ENCODE results near the gene STRN. TPM values are rescaled to one million over a fixed set of nuclear protein-coding genes. Genes with fewer than 3 reads are reported as not detected.

Gene STRN, protein sequence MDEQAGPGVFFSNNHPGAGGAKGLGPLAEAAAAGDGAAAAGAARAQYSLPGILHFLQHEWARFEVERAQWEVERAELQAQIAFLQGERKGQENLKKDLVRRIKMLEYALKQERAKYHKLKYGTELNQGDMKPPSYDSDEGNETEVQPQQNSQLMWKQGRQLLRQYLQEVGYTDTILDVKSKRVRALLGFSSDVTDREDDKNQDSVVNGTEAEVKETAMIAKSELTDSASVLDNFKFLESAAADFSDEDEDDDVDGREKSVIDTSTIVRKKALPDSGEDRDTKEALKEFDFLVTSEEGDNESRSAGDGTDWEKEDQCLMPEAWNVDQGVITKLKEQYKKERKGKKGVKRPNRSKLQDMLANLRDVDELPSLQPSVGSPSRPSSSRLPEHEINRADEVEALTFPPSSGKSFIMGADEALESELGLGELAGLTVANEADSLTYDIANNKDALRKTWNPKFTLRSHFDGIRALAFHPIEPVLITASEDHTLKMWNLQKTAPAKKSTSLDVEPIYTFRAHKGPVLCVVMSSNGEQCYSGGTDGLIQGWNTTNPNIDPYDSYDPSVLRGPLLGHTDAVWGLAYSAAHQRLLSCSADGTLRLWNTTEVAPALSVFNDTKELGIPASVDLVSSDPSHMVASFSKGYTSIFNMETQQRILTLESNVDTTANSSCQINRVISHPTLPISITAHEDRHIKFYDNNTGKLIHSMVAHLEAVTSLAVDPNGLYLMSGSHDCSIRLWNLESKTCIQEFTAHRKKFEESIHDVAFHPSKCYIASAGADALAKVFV
- total RNA-seq (2013; cell fraction: nucleolus; rRNA removed) = 18.6 and 21.3 TPM in 2 replicates
- total RNA-seq (2014; rRNA removed) = 9.8 and 10.8 TPM in 2 replicates
- total RNA-seq (2014; rRNA removed; fragmentation: Illumina TruSeq; extraction: Trizol) = 14.5 and 14.9 TPM in 2 replicates
- total RNA-seq (2021) = 19.2 and 19.6 TPM in 2 replicates
- polyA plus RNA-seq (2011; ENCODE audit: low read depth) = 4.5 TPM
- 18.8 and 25.6 TPM in 2 replicates for polyA plus RNA-seq (2011; rRNA removed)
- polyA plus RNA-seq (2011; cell fraction: cytosol; rRNA removed) = 6.9 and 8.2 TPM in 2 replicates
- 12.4 and 15.7 TPM in 2 replicates for polyA plus RNA-seq (2011; cell fraction: nucleus; rRNA removed)
- polyA plus RNA-seq (2012) = 5.3 and 6.9 TPM in 2 replicates
- polyA plus RNA-seq (2014; fragmentation: Illumina TruSeq; extraction: Trizol) = 14.9 and 19.2 TPM in 2 replicates
- polyA plus RNA-seq (2014; fragmentation: Nextera tagmentation; extraction: Ambion mirVana) = 1 to 10 TPM in 1 of 2 experiments, under 1 TPM in 1; 1.00 to 1.4 TPM
- 8.2 and 8.4 TPM in 2 replicates for polyA plus RNA-seq (2014; rRNA removed)
- polyA plus RNA-seq (2016; fragmentation: Nextera tagmentation; extraction: Ambion mirVana) = 1 to 10 TPM; 5.2 to 6.4 TPM
- 23.0 and 43.3 TPM in 2 replicates for polyA minus RNA-seq (2011; rRNA and poly(A)+ RNA removed)
- polyA minus RNA-seq (2011; cell fraction: cytosol; rRNA and poly(A)+ RNA removed) = 5.7 and 7.6 TPM in 2 replicates
- 8.9 and 12.9 TPM in 2 replicates for polyA minus RNA-seq (2011; cell fraction: nucleus; rRNA and poly(A)+ RNA removed)
- Bru-seq, nascent RNA = percentile 73 among the genes with signal in this experiment
- percentile 75 among the genes with signal in this experiment for BruChase-seq, experiment 1, labeled RNA remaining after a 6-hour chase
- percentile 78 among the genes with signal in this experiment for BruChase-seq, experiment 2, labeled RNA remaining after a 2-hour chase
- long read RNA-seq, experiment 1 = 0 reads
- long read RNA-seq, experiment 2, partial matches to known transcripts = 1 of 3 reads
- long read RNA-seq, experiment 2, other reads (novel, unspliced or antisense) = 2 of 3 reads

DNA sequence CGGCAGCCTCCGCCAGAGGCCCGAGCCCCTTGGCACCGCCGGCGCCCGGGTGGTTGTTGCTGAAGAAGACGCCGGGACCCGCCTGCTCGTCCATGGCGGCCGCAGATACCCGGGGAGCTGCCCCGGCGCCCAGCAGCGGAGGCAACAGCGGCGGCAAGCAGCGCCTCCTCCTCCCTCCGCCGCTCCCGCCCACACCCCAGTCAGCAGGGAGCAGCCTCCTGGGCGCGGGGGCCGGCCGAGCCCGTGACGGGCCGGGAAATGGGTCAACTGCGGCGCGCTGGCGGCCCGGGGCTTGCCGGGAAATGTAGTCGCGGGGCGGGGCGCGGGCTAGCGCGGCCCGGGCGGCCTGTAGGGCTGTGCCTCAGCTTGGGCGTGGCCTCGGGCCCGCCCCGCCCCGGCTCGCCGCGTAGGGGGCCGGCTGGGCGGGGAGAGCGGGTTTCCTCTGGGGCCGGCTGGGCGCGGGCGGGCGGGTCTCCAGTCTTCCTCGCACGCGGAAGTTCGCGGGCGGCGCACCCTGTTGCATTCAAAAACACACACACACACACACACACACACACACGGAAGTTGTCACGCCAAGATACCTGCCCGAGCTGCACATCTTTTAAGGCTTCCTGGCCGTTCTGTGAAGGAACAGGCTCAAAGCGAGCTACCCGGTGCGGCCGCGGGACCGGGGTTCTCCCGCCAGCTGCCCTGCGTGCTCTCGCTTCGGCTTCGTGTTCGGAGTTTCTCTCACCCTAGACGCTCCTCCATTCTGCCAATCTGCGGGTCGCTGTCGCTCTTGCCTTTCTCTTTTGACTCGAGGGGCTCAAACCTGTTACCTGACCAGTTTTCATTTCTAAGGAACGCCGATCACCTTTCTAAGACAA is at the start of gene STRN:
STRN (minus strand) TSS at position 167 of the 866 bp plus-strand sequence; CDS start at position 94, 73 bp downstream.
- RAD21 ChIA-PET (ENCODE audit: unreplicated experiment) = interaction anchor here (1.0 kb wide), 1 partner anchor 14 kb away, joined by 3 read pairs; no protein-coding TSS in a partner anchor
- peak; percentile 96 for ATAC-seq
- peaks cover 37% of the 10 kb centered on the region for H3K79me2 ChIP-seq (ENCODE audit: control insufficient read depth, insufficient read depth, low read length)
- no peak for TF ChIP-seq BRCA1 (IDR thresholded peaks at IDR 0.05; ENCODE audit: low read depth, low read length)
- TF ChIP-seq MYC (IDR thresholded peaks at IDR 0.05; ENCODE audit: insufficient read depth, insufficient read length, insufficient replicate concordance, low read length, severe bottlenecking) = no peak
- TF ChIP-seq, protein P1, sequence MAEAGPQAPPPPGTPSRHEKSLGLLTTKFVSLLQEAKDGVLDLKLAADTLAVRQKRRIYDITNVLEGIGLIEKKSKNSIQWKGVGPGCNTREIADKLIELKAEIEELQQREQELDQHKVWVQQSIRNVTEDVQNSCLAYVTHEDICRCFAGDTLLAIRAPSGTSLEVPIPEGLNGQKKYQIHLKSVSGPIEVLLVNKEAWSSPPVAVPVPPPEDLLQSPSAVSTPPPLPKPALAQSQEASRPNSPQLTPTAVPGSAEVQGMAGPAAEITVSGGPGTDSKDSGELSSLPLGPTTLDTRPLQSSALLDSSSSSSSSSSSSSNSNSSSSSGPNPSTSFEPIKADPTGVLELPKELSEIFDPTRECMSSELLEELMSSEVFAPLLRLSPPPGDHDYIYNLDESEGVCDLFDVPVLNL (IDR thresholded peaks at IDR 0.05; ENCODE audit: low read depth, low read length) = no peak; the same call in 1 of the 2 replicates
- TF ChIP-seq, protein P2, sequence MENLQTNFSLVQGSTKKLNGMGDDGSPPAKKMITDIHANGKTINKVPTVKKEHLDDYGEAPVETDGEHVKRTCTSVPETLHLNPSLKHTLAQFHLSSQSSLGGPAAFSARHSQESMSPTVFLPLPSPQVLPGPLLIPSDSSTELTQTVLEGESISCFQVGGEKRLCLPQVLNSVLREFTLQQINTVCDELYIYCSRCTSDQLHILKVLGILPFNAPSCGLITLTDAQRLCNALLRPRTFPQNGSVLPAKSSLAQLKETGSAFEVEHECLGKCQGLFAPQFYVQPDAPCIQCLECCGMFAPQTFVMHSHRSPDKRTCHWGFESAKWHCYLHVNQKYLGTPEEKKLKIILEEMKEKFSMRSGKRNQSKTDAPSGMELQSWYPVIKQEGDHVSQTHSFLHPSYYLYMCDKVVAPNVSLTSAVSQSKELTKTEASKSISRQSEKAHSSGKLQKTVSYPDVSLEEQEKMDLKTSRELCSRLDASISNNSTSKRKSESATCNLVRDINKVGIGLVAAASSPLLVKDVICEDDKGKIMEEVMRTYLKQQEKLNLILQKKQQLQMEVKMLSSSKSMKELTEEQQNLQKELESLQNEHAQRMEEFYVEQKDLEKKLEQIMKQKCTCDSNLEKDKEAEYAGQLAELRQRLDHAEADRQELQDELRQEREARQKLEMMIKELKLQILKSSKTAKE (IDR thresholded peaks at IDR 0.05; ENCODE audit: low read depth, poor library complexity, severe bottlenecking) = no peak
- TF ChIP-seq SREBF2 (IDR thresholded peaks at IDR 0.05; ENCODE audit: low read length) = no peak
- peak; percentile 13; the same call in 1 of the 2 replicates for TF ChIP-seq TCF3 (IDR thresholded peaks at IDR 0.05; ENCODE audit: borderline replicate concordance, insufficient read depth, low read depth, low read length)
- TF ChIP-seq, protein P3, sequence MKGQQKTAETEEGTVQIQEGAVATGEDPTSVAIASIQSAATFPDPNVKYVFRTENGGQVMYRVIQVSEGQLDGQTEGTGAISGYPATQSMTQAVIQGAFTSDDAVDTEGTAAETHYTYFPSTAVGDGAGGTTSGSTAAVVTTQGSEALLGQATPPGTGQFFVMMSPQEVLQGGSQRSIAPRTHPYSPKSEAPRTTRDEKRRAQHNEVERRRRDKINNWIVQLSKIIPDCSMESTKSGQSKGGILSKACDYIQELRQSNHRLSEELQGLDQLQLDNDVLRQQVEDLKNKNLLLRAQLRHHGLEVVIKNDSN (IDR thresholded peaks at IDR 0.05; ENCODE audit: borderline replicate concordance, extremely low read length, insufficient read depth, low read depth, low read length) = peak; percentile 54
- no peak for TF ChIP-seq BMI1 (IDR thresholded peaks at IDR 0.05; ENCODE audit: borderline replicate concordance)
- TF ChIP-seq ASH2L (IDR thresholded peaks at IDR 0.05; ENCODE audit: borderline replicate concordance, low read depth) = no peak; the same call in 1 of the 2 replicates

More for the DNA sequence above, at the start of gene STRN:
- POLR2A ChIA-PET = interaction anchor here (0.7 to 1.4 kb wide), 7 partner anchors 15 to 265 kb away, joined by 3 to 6 read pairs (median 3); partner anchors contain the start of genes CEBPZ, GPATCH11, HEATR5B and NDUFAF7
- 1% methylated on average over 64 of the region's 91 CpGs for WGBS (ENCODE audit: insufficient coverage, insufficient replicate concordance, low lambda C conversion rate, missing lambda C conversion rate)
- Histone ChIP-seq H3K4me3 (peak within 1 kb of the TSS; percentile 98), H3K9ac (ENCODE audit: control insufficient read depth, insufficient read depth, low read length) (peak within 1 kb of the TSS; percentile 79), H3K4me1 (ENCODE audit: control insufficient read depth, insufficient read depth, low read length) (peaks cover 4% of the 10 kb centered on the region), H3K27ac (ENCODE audit: control insufficient read depth, insufficient read depth) (peak within 1 kb of the TSS; percentile 72), H3K36me3 (ENCODE audit: control insufficient read depth in 2 of 2, insufficient read depth in 2 of 2, low read length in 1 of 2) (no peaks in the 10 kb centered on the region), H4K20me1 (ENCODE audit: control insufficient read depth, insufficient read depth) (no peaks in the 10 kb centered on the region), H3K4me2 (ENCODE audit: control insufficient read depth, insufficient read depth) (peak within 1 kb of the TSS; percentile 86), H2AFZ (ENCODE audit: control insufficient read depth, low read depth, low read length) (peak within 1 kb of the TSS; percentile 81), H3K9me3 (replicated peaks; ENCODE audit: control insufficient read depth, insufficient read depth, low read length) (no peaks in the 10 kb centered on the region; the same call in 2 of the 3 replicates), H3K27me3 (replicated peaks in 1 of 2; ENCODE audit: control insufficient read depth in 2 of 2, insufficient read depth in 2 of 2, low read length in 1 of 2) (no peaks in the 10 kb centered on the region)
- SMC1A ChIA-PET (ENCODE audit: uncharacterized antibody, unreplicated experiment) = interaction anchor here (0.8 to 1.2 kb wide), 3 partner anchors 15 to 111 kb away, joined by 3 read pairs; no protein-coding TSS in a partner anchor
- intact Hi-C loops (cut with micrococcal nuclease; ENCODE audit: unreplicated experiment) = loop anchor here (5.0 kb wide), 1 partner anchor 116 kb away; the partner anchor contains the start of genes GPATCH11 and HEATR5B
- BruUV-seq (replicated peaks) = no TSS peak
- FAIRE-seq = peak; percentile 93
- DNase-seq (ENCODE audit: low read depth, low spot score) = peak; percentile 69
- CTCF ChIA-PET = interaction anchor here (0.8 to 1.1 kb wide), 2 partner anchors 46 to 181 kb away, joined by 3 to 4 read pairs; no protein-coding TSS in a partner anchor
- in situ Hi-C loops (cut with MboI) = no loop called here

All from GM12878 (cell line).